Activated CD4-positive, alpha-beta T cell treated with anti-CD3 and anti-CD28 coated beads, Interleukin-2, Interleukin-6, amounts not matched to agents 100 ng/mL and 50 ng/mL, durations not matched to agents 16 hours and 8 hours (primary cell): Measurements from ENCODE around the gene ALDH6A1.
A peak's percentile ranks its signal among the peaks of the same experiment; 100 is the strongest.

Experiments used
- DNase-seq: peaks from one replicate; pipeline ENCODE4 v3.0.0-alpha.2; 2020

The ALDH6A1 gene

GRCh38 chr14:74048281-74048680 is 36.0 kb downstream of the ALDH6A1 start:
- no peak for DNase-seq

GRCh38 chr14:74045522-74045921 is 38.7 kb downstream of the ALDH6A1 start:
- no peak for DNase-seq

GRCh38 chr14:74042296-74042695 is 42.0 kb downstream of the ALDH6A1 start:
- no peak for DNase-seq

GRCh38 chr14:74038020-74038859 is 46.0 kb downstream of the ALDH6A1 start:
- peak; percentile 62 for DNase-seq

GRCh38 chr14:74035556-74035955 is 48.7 kb downstream of the ALDH6A1 start:
- no peak for DNase-seq

GRCh38 chr14:74034572-74034971 is 49.7 kb downstream of the ALDH6A1 start:
- DNase-seq = no peak

GRCh38 chr14:74029136-74029535 is 55.1 kb downstream of the ALDH6A1 start:
- DNase-seq = no peak

GRCh38 chr14:74022346-74022745 is 61.9 kb downstream of the ALDH6A1 start:
- no peak for DNase-seq

GRCh38 chr14:74019408-74020137 is 64.7 kb downstream of the ALDH6A1 start:
- no peak for DNase-seq

GRCh38 chr14:74018586-74019407 is 65.5 kb downstream of the ALDH6A1 start, which contains the start of the genes BBOF1 and ENTPD5:
TSS of gene BBOF1 (plus strand) at chr14:74019349. CDS start at chr14:74019479, 130 bp downstream.
TSS of gene ENTPD5 (minus strand) at chr14:74019288. CDS start at chr14:73988102, 31,186 bp downstream.
- peak; percentile 89 for DNase-seq

- peak; percentile 45 for DNase-seq
Observed at GRCh38 chr14:74018174-74018585, 66.1 kb downstream of the ALDH6A1 start.

- DNase-seq = no peak
Observed at GRCh38 chr14:74015963-74016362, 68.3 kb downstream of the ALDH6A1 start.

- DNase-seq = no peak
Observed at GRCh38 chr14:74015176-74015575, 69.1 kb downstream of the ALDH6A1 start.

- DNase-seq = no peak
Observed at GRCh38 chr14:74014299-74014698, 70.0 kb downstream of the ALDH6A1 start.

- no peak for DNase-seq
Observed at GRCh38 chr14:74008843-74009499, 75.3 kb downstream of the ALDH6A1 start.
